GM18907 (cell line): Measurements from ENCODE around the gene BCAP31.
"Not testable (repeated sequence)": the region's sequence is repeated elsewhere in the genome, so short reads cannot be mapped to it uniquely, and the experiment has no call there.

ENCODE experiments used
- ATAC-seq: cut with Tn5 transposase; IDR thresholded peaks from one replicate; pipeline ENCODE4 v1.9.1; 2021; ENCODE audit warnings: mild to moderate bottlenecking, moderate library complexity; ENCODE audit not compliant: unreplicated experiment

The BCAP31 gene

GRCh38 chrX:153763298-153763932 lies 39.2 kb upstream of the BCAP31 start:
- ATAC-seq = peak; percentile 8

DNA sequence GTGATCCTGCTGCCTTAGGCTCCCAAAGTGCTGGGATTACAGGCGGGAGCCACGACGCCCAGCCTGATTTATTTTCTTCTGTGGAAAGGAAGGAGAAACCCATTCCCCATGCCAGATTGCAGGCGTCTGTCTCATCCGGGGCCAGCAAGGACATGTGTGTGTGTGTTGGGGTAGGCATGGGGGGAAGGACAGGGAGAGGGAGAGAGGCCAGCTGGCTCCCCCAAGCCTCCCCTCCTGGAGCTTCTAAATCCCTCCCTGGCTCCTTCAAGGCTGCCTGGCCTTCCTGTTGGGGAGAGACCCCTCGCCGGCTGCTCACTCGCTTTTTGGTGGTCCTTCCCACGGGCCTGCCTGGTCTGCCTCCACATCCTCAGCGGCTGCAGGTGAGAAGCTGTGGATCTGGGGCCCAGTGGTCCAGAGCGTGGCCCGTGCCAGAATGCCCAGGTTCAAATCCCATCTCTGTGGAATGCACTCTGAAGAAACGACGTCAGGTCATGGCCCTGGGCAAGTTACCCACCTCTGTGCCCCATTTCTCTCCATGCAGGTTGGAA lies 38.5 kb upstream of the BCAP31 start:
- ATAC-seq = no peak

GRCh38 chrX:153761863-153762262 lies 37.7 kb upstream of the BCAP31 start:
- no peak for ATAC-seq

DNA sequence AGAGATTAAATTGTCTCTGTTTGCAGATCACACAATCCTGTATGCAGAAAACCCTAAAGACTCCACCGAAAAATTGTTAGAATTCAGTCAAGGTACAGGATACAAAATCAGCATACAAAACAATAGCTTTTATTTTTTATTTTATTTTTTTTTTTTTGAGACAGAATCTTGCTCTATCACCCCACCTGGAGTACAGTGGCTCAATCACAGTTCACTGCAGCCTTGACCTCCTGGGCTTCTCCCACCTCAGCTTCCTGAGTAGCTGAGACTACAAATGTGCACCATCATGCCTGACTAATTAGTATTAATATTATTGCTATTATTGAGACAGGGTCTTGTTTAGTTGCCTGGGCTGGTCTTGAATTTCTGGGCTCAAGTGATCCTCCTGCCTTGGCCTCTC lies 30.9 kb upstream of the BCAP31 start:
- no peak for ATAC-seq

DNA sequence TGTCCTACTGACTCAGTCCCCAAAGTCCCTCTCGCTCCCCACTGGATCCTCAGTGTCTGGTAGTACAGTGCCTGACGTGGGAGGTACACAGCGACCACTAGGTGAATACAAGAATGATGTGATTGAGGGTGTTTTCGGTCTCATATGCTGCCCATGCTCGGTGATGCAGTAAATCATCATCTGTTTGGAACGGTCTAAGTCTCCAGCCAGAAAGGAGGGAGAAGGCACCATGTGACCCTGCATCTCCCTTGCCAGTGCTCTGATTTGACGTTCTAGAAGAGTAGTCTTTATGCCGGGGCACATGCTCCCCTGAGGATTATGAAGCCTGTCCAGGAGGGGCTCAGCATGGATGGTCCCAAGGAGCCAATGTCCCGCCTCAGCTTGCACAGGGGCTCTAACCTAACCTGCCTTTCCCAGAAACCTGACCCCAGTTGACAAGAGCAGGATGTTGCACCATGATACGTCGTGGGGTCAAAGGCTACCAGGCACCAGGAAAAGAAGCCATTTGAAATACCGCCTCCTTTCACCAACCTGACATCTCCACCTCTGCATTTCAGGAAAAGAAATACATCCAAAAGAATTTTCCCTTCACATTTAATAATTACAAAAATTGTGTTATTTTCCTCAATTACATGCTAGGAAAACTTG lies 26.1 kb upstream of the BCAP31 start:
- no peak for ATAC-seq

DNA sequence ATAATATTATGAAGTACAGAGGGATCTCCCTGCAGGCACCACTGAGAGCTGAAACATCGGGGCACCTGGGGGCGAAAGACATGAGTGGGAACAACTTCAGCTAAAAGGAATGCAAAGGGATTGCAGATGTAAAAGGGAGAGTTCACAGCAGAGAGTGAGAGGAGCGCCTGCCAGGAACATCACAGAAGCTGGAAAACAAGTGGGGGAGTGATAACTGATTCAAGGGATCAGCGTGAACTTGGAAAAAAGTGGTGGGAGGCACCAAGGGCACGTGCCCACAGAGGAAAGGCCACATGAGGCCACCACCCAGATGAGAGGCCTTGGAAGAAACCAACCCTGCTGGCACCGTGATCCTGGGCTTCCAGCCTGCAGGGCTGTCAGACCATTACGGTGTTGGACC lies 24.8 kb upstream of the BCAP31 start:
- ATAC-seq = not testable (repeated sequence)

DNA sequence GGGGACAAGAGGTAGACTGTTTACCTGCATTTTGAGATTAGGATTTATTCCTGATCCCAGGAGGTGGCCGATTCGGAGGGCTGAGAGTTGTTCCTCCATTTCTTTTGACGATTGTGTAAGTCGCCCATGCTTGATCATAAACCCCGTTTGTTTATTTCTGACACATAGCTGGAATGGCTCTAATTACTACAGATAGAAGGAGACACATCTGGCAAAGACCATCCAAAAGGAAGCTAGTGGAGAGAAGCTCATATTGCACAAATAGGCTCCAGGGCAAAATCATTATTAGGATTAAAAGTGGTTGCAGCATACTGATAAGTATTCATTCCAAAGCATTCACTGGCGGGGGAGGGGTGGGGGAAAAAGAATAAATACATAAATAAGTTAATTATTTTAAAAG lies 22.8 kb upstream of the BCAP31 start:
- ATAC-seq = not testable (repeated sequence)

DNA sequence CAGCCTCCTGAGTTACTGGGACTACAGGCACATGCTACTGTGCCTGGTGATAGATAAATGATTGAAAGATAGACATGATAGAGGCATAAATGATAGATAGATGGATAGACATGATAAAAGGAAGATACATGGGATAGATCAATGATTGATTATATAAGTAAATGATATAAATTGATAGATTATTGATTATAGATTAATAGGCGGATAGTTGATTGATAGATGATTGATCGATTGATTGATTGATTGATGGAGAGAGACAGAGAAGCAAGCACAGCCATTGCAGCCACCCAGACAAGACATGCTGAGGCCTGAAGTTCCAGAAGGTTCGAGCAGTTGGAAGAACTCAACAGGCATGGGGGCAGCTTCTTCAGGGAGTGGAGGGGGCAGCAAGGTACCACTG lies 22.2 kb upstream of the BCAP31 start:
- no peak for ATAC-seq

- not testable (repeated sequence) for ATAC-seq
Observed at GRCh38 chrX:153745067-153745433, 20.9 kb upstream of the BCAP31 start.

DNA sequence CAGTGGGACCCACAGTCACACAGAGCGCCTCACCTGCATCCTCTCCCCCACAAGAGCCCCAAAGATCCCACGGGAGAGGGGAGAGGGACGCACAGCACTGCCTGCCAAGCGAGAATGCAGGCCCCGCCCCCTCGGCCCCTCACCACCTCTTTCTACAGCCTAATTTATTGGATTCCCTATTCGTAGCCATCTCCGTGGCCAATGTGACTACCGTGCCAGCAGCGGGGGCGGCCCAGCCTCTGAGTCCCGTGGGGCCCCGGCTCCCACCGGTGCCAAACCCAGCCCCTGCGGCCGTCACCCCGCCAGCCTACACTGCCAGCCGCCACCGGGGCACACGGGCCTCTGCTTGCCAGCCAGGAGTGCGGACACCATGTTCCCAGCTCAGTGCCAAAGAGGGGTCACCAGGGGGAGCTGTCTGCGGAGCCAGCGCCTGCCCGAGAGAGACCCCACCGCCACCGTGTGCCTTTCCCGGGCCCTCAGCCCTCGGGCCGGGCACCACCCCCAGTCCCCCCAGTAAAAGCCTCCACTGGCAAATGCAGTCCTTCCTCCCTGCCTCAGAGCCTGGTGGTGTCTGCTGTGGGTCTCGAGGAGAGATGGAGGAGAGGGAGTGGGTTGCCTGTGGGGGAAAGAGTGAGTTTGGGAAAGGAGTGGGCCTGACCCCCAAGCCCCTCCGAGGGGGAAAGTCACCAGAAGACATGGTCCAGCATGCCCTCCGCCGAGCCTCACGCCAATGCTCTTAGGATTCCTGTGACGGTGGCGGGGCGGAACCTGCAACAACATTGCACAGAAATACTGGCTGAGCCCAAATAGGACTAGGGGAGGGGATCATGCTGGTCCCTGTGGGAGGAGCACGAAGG lies 20.3 kb upstream of the BCAP31 start:
- no peak for ATAC-seq

DNA sequence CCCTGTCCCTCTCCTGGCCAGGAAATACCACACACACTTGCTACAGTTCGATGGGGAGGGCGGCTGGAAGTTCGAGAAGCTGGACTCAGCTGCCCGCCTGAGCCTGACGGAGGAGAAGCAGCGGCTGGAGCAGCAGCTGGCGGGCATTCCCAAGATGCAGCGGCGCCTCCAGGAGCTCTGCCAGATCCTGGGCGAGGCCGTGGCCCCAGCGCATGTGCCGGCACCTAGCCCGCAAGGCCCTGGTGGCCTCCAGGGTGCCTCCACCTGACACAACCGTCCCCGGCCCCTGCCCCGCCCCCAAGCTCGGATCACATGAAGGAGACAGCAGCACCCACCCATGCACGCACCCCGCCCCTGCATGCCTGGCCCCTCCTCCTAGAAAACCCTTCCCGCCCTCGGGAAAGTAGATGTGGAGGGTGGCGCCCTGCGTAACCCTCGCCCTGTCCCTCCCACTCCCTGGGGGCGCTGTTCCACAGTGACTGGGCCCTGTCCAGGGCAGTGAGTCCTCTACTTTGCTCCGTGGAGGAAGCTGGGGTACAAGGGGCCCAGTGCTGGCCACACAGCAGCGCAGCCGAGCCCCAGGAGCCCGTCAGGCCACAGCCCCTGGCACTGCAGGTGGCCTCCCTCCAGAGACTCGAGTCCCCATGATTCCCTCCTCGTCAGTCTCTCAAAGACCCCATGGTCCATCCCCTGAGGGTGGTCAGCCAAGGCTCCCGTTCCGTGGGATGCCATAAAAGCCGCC lies 19.5 kb upstream of the BCAP31 start:
- ATAC-seq = not testable (repeated sequence)

GRCh38 chrX:153742796-153743467 lies 18.7 kb upstream of the BCAP31 start:
- not testable (repeated sequence) for ATAC-seq

GRCh38 chrX:153742111-153742510 lies 17.9 kb upstream of the BCAP31 start:
- not testable (repeated sequence) for ATAC-seq

DNA sequence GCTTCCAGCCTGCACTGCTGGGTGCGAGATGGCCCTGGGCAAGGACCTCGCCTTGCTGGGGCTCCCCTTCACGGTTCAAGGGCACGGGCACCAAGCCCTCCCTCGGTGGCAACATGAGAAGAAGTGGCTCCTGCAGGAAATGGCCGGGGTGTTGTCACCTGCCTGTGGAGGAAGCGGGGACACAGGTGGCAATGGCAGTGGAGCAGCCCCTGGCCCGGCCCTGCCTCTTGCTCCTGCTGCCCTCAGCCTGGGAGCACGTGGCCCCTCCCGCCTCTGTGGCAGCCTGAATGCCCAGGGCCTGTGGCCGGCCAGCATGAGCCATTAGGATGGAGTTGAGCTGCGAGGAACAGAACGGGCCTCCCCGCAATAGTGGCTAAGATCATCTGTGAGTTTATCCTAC lies 17.3 kb upstream of the BCAP31 start:
- no peak for ATAC-seq

DNA sequence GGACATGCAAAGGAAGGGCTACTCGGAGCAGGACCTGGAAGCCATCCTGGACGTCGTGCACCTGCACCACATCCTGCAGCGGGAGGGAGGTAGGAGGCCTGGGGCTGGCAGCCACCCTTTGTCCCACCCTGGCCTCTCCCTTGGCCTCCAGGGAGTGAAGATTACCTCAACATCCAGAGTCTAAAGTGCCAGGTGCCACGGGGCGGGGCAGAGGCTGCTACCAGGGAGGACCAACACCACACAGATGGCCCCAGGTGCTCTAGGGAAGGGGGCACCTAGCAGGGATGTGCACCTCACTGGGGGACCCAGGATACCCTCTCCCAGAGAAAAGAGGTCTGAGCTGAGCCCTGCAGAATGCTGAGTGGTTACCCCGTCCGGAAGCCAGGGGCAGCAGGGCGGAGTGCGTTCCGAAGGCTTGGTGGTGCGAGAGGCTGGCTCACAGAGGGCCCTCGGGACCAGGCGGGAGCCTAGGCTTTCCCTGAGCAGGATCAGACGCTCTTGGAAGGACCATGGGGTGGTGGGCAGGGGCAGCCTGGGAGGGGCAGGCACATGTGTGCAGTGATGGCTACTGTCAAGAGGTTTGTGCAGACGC lies 16.5 kb upstream of the BCAP31 start:
- no peak for ATAC-seq

DNA sequence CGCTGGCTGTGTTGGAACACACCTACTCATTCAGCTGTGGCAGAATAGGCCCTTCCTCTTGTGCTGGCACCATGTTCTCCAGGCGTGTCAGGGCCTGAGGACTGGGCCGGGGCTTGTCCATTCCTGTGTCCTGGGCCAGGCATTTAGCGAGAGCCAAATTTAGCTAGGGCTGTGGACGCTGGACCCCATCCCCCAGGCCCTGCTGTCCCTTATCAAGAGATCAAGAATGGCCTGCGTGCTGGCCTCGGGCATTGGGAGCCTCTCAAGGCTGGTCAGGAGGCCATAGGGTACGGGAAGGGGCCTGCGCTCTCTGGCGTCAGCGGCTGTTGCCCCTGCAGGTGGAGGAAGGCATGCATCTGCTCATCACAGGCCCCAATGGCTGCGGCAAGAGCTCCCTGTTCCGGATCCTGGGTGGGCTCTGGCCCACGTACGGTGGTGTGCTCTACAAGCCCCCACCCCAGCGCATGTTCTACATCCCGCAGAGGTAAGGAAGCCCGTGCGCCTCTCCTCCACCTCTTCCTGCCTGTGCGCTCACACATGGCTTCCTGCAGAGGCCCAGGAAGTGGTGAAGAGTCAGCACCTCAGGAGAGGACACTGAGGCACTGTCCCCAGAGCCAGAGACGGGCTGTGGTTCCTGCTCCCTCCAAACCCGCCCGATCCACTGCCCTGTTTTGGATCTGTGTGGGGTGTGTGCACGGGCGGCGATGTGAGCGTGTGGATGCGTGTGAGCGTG lies 15.7 kb upstream of the BCAP31 start:
- no peak for ATAC-seq

DNA sequence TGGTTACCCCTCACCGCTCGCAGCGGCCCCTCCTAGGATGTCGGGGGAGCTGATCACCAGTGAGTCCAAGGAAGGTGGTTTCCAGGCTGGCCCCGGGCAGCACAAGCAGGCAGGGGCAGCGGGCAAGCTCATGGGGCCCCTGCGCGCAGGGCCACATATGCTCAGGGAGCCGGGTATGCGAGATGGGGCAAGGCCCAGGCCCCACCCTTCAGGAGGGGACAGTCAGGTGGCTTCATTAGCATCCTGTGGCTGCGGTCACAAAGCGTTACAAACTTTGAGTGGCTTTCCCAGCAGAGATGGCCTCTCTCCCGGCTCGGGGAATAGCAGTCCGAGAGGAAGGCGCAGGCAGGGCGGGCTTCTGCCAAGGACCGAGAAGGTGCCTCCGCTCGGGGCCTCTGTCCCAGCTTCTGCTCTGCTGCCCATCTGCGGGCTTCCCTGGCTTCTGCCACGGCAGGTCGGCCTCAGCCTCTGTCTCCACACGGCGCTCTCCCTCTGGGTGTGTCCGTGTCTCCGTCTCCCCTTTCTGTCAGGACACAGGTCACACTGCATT lies 13.9 kb upstream of the BCAP31 start:
- no peak for ATAC-seq

GRCh38 chrX:153736871-153737441 lies 12.8 kb upstream of the BCAP31 start:
- no peak for ATAC-seq
